ENCODE data around the gene ZBTB40.

Gene ZBTB40, protein sequence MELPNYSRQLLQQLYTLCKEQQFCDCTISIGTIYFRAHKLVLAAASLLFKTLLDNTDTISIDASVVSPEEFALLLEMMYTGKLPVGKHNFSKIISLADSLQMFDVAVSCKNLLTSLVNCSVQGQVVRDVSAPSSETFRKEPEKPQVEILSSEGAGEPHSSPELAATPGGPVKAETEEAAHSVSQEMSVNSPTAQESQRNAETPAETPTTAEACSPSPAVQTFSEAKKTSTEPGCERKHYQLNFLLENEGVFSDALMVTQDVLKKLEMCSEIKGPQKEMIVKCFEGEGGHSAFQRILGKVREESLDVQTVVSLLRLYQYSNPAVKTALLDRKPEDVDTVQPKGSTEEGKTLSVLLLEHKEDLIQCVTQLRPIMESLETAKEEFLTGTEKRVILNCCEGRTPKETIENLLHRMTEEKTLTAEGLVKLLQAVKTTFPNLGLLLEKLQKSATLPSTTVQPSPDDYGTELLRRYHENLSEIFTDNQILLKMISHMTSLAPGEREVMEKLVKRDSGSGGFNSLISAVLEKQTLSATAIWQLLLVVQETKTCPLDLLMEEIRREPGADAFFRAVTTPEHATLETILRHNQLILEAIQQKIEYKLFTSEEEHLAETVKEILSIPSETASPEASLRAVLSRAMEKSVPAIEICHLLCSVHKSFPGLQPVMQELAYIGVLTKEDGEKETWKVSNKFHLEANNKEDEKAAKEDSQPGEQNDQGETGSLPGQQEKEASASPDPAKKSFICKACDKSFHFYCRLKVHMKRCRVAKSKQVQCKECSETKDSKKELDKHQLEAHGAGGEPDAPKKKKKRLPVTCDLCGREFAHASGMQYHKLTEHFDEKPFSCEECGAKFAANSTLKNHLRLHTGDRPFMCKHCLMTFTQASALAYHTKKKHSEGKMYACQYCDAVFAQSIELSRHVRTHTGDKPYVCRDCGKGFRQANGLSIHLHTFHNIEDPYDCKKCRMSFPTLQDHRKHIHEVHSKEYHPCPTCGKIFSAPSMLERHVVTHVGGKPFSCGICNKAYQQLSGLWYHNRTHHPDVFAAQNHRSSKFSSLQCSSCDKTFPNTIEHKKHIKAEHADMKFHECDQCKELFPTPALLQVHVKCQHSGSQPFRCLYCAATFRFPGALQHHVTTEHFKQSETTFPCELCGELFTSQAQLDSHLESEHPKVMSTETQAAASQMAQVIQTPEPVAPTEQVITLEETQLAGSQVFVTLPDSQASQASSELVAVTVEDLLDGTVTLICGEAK
- 139 to 196 reads per million in 2 donors for total RNA-seq

DNA sequence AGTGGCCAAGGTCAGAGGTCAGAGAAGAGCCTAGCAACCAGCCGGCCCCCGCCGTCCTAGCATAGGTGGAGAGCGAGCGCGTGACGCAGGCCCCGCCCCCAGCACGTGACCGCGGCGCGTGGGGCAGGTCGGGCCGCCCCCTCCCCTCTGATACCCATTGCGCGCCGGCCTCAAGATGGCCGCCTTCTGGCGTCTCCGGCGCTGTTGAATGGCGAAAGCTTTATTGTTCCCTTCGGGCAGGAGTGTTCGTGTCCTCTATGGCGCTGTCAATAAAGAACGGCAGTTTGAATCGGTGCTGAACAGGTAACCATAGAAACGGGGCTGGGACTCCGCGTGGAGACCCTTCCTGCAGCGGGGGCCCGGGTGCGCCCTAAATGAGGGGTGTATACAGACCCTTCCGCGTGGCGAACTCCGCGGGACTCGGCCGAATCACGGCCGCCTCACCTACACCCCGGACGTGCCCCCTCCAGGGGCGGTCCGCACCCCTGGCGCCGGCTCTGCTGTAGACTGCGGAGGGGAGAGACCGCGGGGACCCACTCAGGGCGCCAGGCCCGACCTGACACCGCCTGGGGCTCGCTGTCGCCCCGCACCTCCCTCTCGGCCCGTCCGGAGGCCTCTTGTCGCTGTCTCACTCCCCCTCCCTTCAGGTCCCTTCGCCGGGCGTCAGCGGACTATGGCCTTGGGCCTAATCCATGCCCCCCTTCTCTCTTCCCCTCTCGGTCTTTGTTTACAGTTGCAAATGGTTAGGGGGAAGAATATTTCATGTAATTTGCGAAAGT, at the start of gene ZBTB40:
Gene ZBTB40, plus strand, starts transcription at position 150 of the 779 bp plus-strand sequence. CDS start 38,098 bp downstream, outside the sequence.
- peak; percentile 85 to 98 (median 91) for DNase-seq

GRCh38 chr1:22402356-22403053, 49.1 kb upstream of the ZBTB40 start:
- no peak for DNase-seq

DNA sequence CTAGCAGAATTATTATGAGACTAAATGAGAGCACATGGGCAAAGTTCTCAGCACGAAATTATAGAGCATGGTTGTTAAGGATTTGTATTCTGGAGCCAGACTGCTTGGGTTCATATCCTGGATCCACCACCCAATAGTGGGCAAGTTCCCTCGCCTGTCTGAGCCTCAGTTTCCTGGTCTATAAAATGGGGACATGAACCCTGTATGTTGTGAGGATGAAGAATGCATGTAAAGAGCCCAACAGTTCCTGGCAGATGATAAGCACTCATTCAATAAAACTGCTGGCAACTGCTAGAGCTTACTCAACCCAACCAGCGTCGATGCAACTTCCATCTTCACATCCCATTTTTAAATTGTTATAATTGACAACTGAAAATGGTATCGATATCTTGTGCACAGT, 47.2 kb upstream of the ZBTB40 start:
- no peak for DNase-seq

GRCh38 chr1:22406722-22407495, 44.7 kb upstream of the ZBTB40 start:
- no peak for DNase-seq

DNA sequence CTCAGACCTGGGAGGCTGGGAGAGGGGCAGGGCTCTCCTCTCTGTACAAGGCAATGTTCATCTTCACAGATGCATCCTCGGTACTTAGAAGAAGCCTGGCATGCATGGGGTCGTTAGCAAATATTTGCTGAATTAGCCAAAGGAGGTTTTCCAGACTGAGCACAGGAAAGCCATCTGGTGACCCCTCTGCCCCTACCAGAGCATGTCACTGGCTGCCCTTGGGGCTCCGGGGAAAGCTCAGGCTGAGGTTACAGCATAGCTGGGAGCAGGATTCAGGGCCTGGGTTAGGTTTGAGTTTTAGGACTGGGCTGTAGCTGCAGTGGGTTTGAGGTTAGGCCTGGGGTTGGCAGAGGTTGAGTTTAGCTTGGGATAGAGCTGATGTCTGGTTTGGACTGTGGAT, 43.4 kb upstream of the ZBTB40 start:
- DNase-seq, result no peak

GRCh38 chr1:22410401-22410800, 41.2 kb upstream of the ZBTB40 start:
- no peak for DNase-seq

- DNase-seq, result no peak
These were observed 40.6 kb upstream of the ZBTB40 start for GRCh38 chr1:22410928-22411495.

GRCh38 chr1:22411589-22411988, 40.1 kb upstream of the ZBTB40 start:
- DNase-seq, result no peak

DNA sequence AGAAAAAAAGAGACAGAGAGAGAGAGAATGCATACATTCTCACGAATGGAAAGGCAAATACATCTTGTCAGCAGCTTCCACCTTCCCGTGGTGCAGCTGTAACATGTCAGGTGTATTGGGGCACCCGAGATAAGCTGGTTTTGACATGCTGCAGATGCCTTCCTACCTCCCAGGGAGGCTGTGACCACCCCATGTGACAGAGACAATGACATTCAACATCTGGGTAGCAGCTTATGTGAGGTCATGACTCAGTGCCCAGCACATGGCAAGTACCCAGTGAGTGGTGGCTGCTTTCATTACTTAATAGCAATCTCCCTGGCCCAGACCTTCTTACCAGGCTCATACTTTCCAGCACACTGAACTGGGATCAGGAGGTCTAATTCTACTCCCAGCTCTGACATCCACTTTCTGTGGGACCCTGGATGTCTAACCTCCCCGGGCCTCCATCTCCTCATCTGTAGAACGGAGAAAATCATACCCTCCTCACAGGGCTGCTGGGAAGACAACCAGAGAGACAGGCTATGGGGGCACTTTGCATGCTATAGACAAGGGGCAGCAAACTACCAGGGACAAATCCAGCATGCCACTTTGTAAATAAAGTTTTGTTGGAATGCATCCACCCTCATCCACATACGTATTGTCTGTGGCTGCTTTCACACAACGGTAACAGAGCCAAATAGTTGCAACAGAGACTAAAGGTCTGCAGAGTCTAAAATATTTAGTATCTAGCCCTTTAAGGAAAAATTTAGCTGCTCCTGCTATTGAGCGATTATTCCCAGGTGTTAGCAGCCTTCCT, 38.5 kb upstream of the ZBTB40 start:
- no peak for DNase-seq

GRCh38 chr1:22413799-22414198, 37.9 kb upstream of the ZBTB40 start:
- no peak for DNase-seq

DNA sequence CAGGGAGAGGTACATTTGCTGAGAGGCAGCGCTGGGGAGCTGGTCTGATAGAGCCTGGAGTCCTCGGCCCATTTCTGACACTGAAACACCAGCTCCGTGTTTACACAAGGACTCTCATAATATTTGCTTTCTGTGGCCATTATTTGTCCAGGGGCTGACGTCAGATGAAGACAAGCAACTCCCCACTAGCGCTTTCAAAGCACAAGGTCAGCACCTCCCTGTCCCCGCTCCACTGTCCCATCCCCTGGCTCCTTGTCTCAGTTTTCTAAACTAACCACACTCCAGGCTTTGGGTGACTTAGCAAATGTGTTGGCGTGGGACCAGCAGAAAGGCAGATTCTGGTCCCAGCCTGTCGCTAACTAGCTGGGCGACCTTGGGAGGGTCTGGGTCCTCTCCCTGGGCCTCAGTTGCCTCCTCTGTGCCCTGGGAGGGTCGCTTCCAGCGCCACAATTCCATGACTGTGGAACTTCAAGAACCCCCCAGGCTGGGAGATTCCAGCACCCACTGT, 37.4 kb upstream of the ZBTB40 start:
- no peak for DNase-seq

GRCh38 chr1:22415489-22415888, 36.2 kb upstream of the ZBTB40 start:
- DNase-seq, result no peak

- peak; percentile 16 to 72 (median 51) for DNase-seq
These were observed 34.8 kb upstream of the ZBTB40 start for GRCh38 chr1:22416555-22417454.

DNA sequence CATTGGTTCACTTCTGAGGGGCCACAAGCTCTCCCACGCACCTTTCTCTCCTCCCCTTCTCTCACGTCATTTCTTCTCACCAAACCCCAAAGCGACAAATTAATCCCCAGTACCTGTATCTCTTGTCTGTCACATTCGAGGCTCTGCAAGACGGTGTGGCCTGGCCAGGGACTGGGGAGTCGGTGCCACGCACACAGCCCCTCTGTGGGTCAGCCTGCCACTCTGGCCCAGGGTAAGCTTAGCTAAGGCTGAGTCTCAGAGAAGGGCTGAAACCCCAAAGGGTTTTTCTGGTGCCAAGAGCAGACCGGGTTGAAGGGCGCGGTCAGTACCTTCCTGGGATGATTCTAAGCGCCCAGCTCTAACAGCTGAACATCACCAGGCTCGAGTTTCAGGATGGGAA, 34.2 kb upstream of the ZBTB40 start:
- no peak for DNase-seq

DNA sequence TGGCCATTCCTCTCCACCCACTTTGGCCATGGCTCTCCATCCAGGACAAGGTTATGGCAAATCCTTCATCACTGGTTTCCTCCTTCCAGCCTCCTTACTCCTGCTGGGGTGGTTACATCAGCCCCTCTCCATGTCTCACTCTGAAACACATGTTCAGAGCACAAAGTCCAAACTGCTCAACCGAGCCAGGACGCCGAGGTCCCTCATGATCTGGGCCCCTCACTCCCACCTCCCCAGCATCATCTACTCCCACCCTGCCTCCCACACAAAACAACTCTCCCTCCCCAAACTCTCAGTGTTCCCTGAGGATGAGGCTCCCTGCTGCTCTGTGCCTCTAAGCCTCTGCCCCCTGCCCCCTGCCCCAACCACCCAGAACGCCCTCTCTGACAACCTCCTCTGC, 33.3 kb upstream of the ZBTB40 start:
- DNase-seq, result no peak

DNA sequence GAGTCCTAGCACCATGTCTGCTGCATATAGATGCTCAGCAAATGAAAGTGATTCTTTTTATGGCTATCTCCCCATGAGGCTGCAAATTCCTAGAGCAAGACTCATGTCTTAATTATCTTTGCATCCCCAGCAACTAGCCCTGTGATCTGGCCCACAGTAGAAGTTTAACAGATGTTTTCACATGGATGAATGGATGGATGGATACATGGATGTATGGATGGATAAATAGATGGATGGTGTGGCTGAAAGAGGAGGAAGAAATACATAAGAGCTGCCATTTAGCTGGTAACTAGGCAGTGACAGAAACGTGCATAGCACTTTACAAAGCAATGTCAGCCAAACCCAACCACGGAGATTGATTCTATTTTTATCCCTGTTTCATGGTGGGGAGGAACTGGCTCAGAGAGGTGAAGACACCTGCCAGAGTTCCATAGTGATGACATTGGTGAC, 32.7 kb upstream of the ZBTB40 start:
- DNase-seq, result no peak

- peak in 3 of 5 experiments; percentile 11 to 46 (median 17) for DNase-seq
These were observed 31.1 kb upstream of the ZBTB40 start for GRCh38 chr1:22420455-22421053.

GRCh38 chr1:22426781-22427180, 24.9 kb upstream of the ZBTB40 start:
- DNase-seq, result no peak
